Panc1 (cell line): ENCODE measurements around the gene NOVA1. TPM values are rescaled to one million over a fixed set of nuclear protein-coding genes. Genes with fewer than 3 reads are reported as not detected.

Source experiments
- ATAC-seq: fragments of 200-7000 bp; cut with Tn5 transposase; 2 replicates; pipeline ENCODE4 v1.9.1; 2020; ENCODE audit warnings: mild to moderate bottlenecking, moderate library complexity
- BruUV-seq: library from RNA; stranded (reverse); fragments of 400-500 nt; replicated peaks from 2 replicates; lab custom pipeline; 2021; lab: Mats Ljungman, UMichigan
- CTCF ChIA-PET: fragments of 300-600 bp; sonication (Branson Sonifier 250); formaldehyde crosslinking; loops from one replicate; lab custom pipeline; 2022; ENCODE audit warnings: antibody characterized with exemption; lab: Charles Lee
- POLR2A ChIA-PET: fragments of 300-600 bp; sonication (Branson Sonifier 250); formaldehyde crosslinking; loops from one replicate; lab custom pipeline; 2022; ENCODE audit warnings: antibody characterized with exemption; lab: Charles Lee
- DNase-seq: peaks from one replicate; pipeline ENCODE4 v3.0.0-alpha.2; 2010; ENCODE audit warnings: low read depth, low spot score
- H3K27ac ChIP-seq: 2 replicates; pipeline ENCODE4 v1.5.1; 2011; ENCODE audit warnings: mild to moderate bottlenecking, low read length, inconsistent platforms
- H3K27me3 ChIP-seq: fragments of 200-500 bp; sonication (Bioruptor generic); 2 replicates; pipeline ENCODE4 v1.6.0; 2014; ENCODE audit warnings: low read length, inconsistent platforms; ENCODE audit not compliant: control insufficient read depth, insufficient read depth
- H3K36me3 ChIP-seq: fragments of 200-500 bp; sonication (Bioruptor generic); 2 replicates; pipeline ENCODE4 v1.5.1; 2014; ENCODE audit warnings: inconsistent platforms, mild to moderate bottlenecking, low read length, moderate library complexity; ENCODE audit not compliant: control insufficient read depth, insufficient read depth
- H3K4me1 ChIP-seq: 2 replicates; pipeline ENCODE4 v1.5.1; 2011; ENCODE audit warnings: inconsistent platforms, mild to moderate bottlenecking, low read length, moderate library complexity; ENCODE audit not compliant: control insufficient read depth, insufficient read depth
- H3K4me3 ChIP-seq, 2 experiments: 2 replicates each; pipeline ENCODE4 v1.5.1; 2011 to 2012; ENCODE audit warnings: low read depth in 2 of 2, low read length in 2 of 2, mild to moderate bottlenecking in 2 of 2, inconsistent platforms in 1 of 2, moderate library complexity in 1 of 2
- H3K9me3 ChIP-seq: fragments of 200-500 bp; sonication (Bioruptor generic); 2 replicates; pipeline ENCODE4 v1.5.1; 2014; ENCODE audit warnings: low read depth, mild to moderate bottlenecking, inconsistent platforms, low read length, moderate library complexity; ENCODE audit not compliant: control insufficient read depth, insufficient read depth
- POLR2AphosphoS5 ChIP-seq: IDR thresholded peaks from 2 replicates; pipeline ENCODE4 v1.6.1; 2012; ENCODE audit warnings: mild to moderate bottlenecking, low read depth, low read length, moderate library complexity
- SIN3A ChIP-seq: IDR thresholded peaks from 2 replicates; pipeline ENCODE4 v1.6.1; 2012; ENCODE audit warnings: low read depth, mild to moderate bottlenecking, low read length, moderate library complexity, borderline replicate concordance; ENCODE audit not compliant: insufficient read depth
- TCF7L2 ChIP-seq: IDR thresholded peaks from 2 replicates; pipeline ENCODE4 v1.6.1; 2011; ENCODE audit warnings: mild to moderate bottlenecking, low read depth, low read length, inconsistent platforms
- in situ Hi-C: cut with HindIII; loops from 2 replicates; pipeline ENCODE4 v1.10.0; 2016; ENCODE audit warnings: low sequenced_read_pairs, low pct_unique_long_range_greater_than_20kb
- intact Hi-C: fragments of 100-400 bp; cut with micrococcal nuclease; formaldehyde crosslinking; loops from one replicate; pipeline ENCODE4 v1.10.0; 2022; ENCODE audit not compliant: unreplicated experiment
- total RNA-seq: library from RNA; stranded (reverse); gene quantifications from one replicate; pipeline ENCODE4 v1.2.1, GENCODE V29; 2021; ENCODE audit not compliant: unreplicated experiment
- TF ChIP-seq, protein P1 (sequence below): fragments of 450-650 bp; IDR thresholded peaks from 2 replicates; pipeline ENCODE4 v1.5.1; 2017; ENCODE audit warnings: mild to moderate bottlenecking
- TF ChIP-seq, protein P2 (sequence below), 2 experiments: IDR thresholded peaks; 2 replicates each; pipeline ENCODE4 v1.6.1; 2011 to 2012; ENCODE audit warnings: low read depth in 2 of 2, control low read depth in 1 of 2, low read length in 1 of 2, mild to moderate bottlenecking in 1 of 2, moderate library complexity in 1 of 2; ENCODE audit not compliant: insufficient read depth in 1 of 2

The NOVA1 gene
- total RNA-seq, 1 experiment from 2014 or later = not detected

DNA sequence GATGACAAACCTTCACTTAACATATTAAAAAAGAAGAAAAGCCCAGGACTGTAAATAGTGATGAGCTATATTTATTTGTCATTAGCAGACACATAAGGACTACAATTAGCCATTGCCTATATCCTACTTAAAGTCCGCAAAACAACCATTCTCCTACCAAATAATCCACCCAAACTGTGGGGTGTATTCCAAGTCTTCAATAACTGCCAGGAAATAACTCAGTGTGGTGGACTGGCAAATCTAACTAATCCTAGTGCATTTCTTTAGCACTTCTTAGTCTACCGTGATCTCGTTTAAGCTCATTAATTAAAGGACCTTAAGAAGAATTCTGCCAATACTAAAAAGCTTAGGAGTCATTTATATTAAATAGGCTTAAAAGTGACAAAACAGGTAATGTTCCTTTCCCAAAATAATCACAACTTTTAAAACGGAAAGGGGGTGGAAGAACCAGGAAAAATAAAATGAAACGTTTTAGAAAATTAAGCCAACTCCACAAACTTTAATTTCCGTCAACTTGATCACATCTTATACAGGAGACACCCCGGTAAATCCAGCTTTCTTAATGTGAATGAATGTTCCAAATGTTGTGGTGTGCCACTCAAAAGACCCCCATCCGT, 1.8 kb downstream of the NOVA1 start:
- CTCF ChIA-PET = no interaction called here
- no peaks in the 10 kb centered on the region for H3K36me3 ChIP-seq
- H3K4me3 ChIP-seq = no peak overlapping the region

DNA sequence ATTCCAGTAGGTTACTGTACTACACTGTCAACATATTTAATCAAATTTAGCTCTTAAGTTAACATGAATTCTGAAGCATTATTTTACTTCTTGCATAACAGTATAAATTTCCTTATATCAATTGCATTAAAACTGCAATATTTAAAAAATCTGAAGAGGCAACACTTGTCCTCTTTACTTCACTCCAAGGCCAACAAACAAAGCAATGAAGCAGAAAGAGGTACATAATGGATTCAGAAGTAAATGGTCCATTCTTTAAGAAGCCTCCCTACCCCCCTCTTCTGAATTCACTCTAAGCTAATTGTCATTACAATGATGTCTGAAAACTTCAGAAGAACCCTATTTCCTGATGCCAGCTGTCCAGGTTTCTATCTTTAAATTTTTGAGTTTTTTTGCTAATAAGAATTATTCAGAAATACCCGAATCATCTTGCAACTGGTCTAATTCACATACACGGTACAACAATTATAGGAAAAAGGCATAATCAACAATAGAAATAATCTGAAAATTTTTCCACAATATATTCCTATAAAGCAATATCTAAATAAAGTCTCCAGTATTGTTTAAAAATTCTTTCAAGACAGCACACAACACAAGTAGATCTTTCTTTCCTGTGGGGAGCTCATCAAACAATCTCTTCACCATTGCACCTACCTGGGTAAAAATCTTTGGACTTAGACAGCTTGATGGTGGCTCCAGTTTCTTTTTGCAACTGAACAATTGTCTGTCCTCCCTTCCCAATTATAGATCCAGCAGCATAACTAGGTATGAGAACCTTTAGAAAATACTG, 2.9 kb downstream of the NOVA1 start:
- Histone ChIP-seq H3K27ac (no peak overlapping the region), H3K4me1 (no peaks in the 10 kb centered on the region), H3K36me3 (no peaks in the 10 kb centered on the region), H3K4me3 (no peak overlapping the region), H3K27me3 (no peaks in the 10 kb centered on the region), H3K9me3 (no peaks in the 10 kb centered on the region)
- CTCF ChIA-PET = no interaction called here
- POLR2A ChIA-PET = no interaction called here
- BruUV-seq = no TSS peak
- ATAC-seq (no peak), DNase-seq (no peak)
- TF ChIP-seq SIN3A (no peak), POLR2AphosphoS5 (no peak), TCF7L2 (no peak)
- TF ChIP-seq, protein P1, sequence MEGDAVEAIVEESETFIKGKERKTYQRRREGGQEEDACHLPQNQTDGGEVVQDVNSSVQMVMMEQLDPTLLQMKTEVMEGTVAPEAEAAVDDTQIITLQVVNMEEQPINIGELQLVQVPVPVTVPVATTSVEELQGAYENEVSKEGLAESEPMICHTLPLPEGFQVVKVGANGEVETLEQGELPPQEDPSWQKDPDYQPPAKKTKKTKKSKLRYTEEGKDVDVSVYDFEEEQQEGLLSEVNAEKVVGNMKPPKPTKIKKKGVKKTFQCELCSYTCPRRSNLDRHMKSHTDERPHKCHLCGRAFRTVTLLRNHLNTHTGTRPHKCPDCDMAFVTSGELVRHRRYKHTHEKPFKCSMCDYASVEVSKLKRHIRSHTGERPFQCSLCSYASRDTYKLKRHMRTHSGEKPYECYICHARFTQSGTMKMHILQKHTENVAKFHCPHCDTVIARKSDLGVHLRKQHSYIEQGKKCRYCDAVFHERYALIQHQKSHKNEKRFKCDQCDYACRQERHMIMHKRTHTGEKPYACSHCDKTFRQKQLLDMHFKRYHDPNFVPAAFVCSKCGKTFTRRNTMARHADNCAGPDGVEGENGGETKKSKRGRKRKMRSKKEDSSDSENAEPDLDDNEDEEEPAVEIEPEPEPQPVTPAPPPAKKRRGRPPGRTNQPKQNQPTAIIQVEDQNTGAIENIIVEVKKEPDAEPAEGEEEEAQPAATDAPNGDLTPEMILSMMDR = no peak
- TF ChIP-seq, protein P2, sequence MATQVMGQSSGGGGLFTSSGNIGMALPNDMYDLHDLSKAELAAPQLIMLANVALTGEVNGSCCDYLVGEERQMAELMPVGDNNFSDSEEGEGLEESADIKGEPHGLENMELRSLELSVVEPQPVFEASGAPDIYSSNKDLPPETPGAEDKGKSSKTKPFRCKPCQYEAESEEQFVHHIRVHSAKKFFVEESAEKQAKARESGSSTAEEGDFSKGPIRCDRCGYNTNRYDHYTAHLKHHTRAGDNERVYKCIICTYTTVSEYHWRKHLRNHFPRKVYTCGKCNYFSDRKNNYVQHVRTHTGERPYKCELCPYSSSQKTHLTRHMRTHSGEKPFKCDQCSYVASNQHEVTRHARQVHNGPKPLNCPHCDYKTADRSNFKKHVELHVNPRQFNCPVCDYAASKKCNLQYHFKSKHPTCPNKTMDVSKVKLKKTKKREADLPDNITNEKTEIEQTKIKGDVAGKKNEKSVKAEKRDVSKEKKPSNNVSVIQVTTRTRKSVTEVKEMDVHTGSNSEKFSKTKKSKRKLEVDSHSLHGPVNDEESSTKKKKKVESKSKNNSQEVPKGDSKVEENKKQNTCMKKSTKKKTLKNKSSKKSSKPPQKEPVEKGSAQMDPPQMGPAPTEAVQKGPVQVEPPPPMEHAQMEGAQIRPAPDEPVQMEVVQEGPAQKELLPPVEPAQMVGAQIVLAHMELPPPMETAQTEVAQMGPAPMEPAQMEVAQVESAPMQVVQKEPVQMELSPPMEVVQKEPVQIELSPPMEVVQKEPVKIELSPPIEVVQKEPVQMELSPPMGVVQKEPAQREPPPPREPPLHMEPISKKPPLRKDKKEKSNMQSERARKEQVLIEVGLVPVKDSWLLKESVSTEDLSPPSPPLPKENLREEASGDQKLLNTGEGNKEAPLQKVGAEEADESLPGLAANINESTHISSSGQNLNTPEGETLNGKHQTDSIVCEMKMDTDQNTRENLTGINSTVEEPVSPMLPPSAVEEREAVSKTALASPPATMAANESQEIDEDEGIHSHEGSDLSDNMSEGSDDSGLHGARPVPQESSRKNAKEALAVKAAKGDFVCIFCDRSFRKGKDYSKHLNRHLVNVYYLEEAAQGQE (IDR thresholded peaks at IDR 0.05; ENCODE audit: insufficient read depth in 1 of 2, low read depth in 2 of 2, low read length in 1 of 2) = no peak
- in situ Hi-C loops = no loop called here
- intact Hi-C loops = no loop called here

More for the DNA sequence above, 1.8 kb downstream of the NOVA1 start:
- no peaks in the 10 kb centered on the region for H3K27me3 ChIP-seq
- no peaks in the 10 kb centered on the region for H3K4me1 ChIP-seq
- no TSS peak for BruUV-seq
- in situ Hi-C loops = no loop called here
- POLR2A ChIA-PET = no interaction called here
- intact Hi-C loops = no loop called here
- DNase-seq (no peak), ATAC-seq (no peak)
- H3K27ac ChIP-seq = no peak overlapping the region
- no peaks in the 10 kb centered on the region for H3K9me3 ChIP-seq
- TF ChIP-seq, protein P2 (IDR thresholded peaks at IDR 0.05; ENCODE audit: insufficient read depth in 1 of 2, low read depth in 2 of 2, low read length in 1 of 2) = no peak
- TF ChIP-seq, protein P1 = no peak
- TF ChIP-seq SIN3A (no peak), TCF7L2 (no peak), POLR2AphosphoS5 (no peak)
